ENCODE results near the gene ADSL. TPM values are rescaled to one million over a fixed set of nuclear protein-coding genes. Genes with fewer than 3 reads are reported as not detected.
A peak's percentile ranks its signal among the peaks of the same experiment; 100 is the strongest.

ADSL gene
- polyA plus RNA-seq, 1 experiment: 115 TPM

GRCh38 chr22:40347300-40347699 is 1.0 kb downstream of the ADSL start:
- Histone ChIP-seq H3K4me3 (ENCODE audit: low read depth, low read length) (peak overlapping the region; percentile 85), H3K36me3 (ENCODE audit: control insufficient read depth, insufficient read depth, low read length) (peaks cover 4% of the 10 kb centered on the region), H3K27me3 (ENCODE audit: control insufficient read depth, insufficient read depth, low read length) (no peaks in the 10 kb centered on the region)
- POLR2A ChIA-PET: no interaction called here
- no peak for TF ChIP-seq CTCF (IDR thresholded peaks at IDR 0.05; ENCODE audit: insufficient read depth, low read depth, low read length)
- DNase-seq (ENCODE audit: low read depth): no peak
- CTCF ChIA-PET: interaction anchor here (0.6 to 3.6 kb wide), 20 partner anchors 27 to 813 kb away, joined by 3 to 23 read pairs (median 4); no protein-coding TSS in a partner anchor

GRCh38 chr22:40348025-40348658 is 1.8 kb downstream of the ADSL start:
- Histone ChIP-seq H3K36me3 (ENCODE audit: control insufficient read depth, insufficient read depth, low read length) (peaks cover 4% of the 10 kb centered on the region), H3K4me3 (ENCODE audit: low read depth, low read length) (no peak overlapping the region), H3K27me3 (ENCODE audit: control insufficient read depth, insufficient read depth, low read length) (no peaks in the 10 kb centered on the region)
- ChIA-PET CTCF (interaction anchor here (0.6 to 3.6 kb wide), 26 partner anchors 8 to 813 kb away, joined by 3 to 23 read pairs (median 3); no protein-coding TSS in a partner anchor), POLR2A (interaction anchor here (0.6 kb wide), 1 partner anchor 284 kb away, joined by 3 read pairs; no protein-coding TSS in a partner anchor)
- TF ChIP-seq CTCF (IDR thresholded peaks at IDR 0.05; ENCODE audit: insufficient read depth, low read depth, low read length): peak; percentile 89
- no peak for DNase-seq (ENCODE audit: low read depth)

- no peaks in the 10 kb centered on the region for H3K27me3 ChIP-seq (ENCODE audit: control insufficient read depth, insufficient read depth, low read length)
- H3K36me3 ChIP-seq (ENCODE audit: control insufficient read depth, insufficient read depth, low read length): peaks cover 8% of the 10 kb centered on the region
- ChIA-PET CTCF (no interaction called here), POLR2A (no interaction called here)
- no peak overlapping the region for H3K4me3 ChIP-seq (ENCODE audit: low read depth, low read length)
- no peak for TF ChIP-seq CTCF (IDR thresholded peaks at IDR 0.05; ENCODE audit: insufficient read depth, low read depth, low read length)
- DNase-seq (ENCODE audit: low read depth): no peak
Observed at GRCh38 chr22:40352763-40353162, 6.5 kb downstream of the ADSL start.

- CTCF ChIA-PET: no interaction called here
- Histone ChIP-seq H3K36me3 (ENCODE audit: control insufficient read depth, insufficient read depth, low read length) (peaks cover 27% of the 10 kb centered on the region), H3K4me3 (ENCODE audit: low read depth, low read length) (no peak overlapping the region), H3K27me3 (ENCODE audit: control insufficient read depth, insufficient read depth, low read length) (no peaks in the 10 kb centered on the region)
- POLR2A ChIA-PET: interaction anchor here (0.6 to 0.7 kb wide), 2 partner anchors 11 to 184 kb away, joined by 3 to 4 read pairs; no protein-coding TSS in a partner anchor
- TF ChIP-seq CTCF (IDR thresholded peaks at IDR 0.05; ENCODE audit: insufficient read depth, low read depth, low read length): no peak
- no peak for DNase-seq (ENCODE audit: low read depth)
Observed at GRCh38 chr22:40361100-40361499, 14.8 kb downstream of the ADSL start.

- H3K4me3 ChIP-seq (ENCODE audit: low read depth, low read length): no peak overlapping the region
- TF ChIP-seq CTCF (IDR thresholded peaks at IDR 0.05; ENCODE audit: insufficient read depth, low read depth, low read length): no peak
- POLR2A ChIA-PET: interaction anchor here (0.5 kb wide), 1 partner anchor 287 kb away, joined by 4 read pairs; no protein-coding TSS in a partner anchor
- peak; percentile 51 for DNase-seq (ENCODE audit: low read depth)
- peaks cover 26% of the 10 kb centered on the region for H3K36me3 ChIP-seq (ENCODE audit: control insufficient read depth, insufficient read depth, low read length)
- CTCF ChIA-PET: interaction anchor here (1.0 to 1.5 kb wide), 3 partner anchors 15 to 536 kb away, joined by 3 read pairs; no protein-coding TSS in a partner anchor
- H3K27me3 ChIP-seq (ENCODE audit: control insufficient read depth, insufficient read depth, low read length): no peaks in the 10 kb centered on the region
Observed at GRCh38 chr22:40363059-40363458, 16.8 kb downstream of the ADSL start.

Measured in BJ (cell line).